DND-41 (cell line): ENCODE measurements around the gene TMEM203.
"Not testable (repeated sequence)": the region's sequence is repeated elsewhere in the genome, so short reads cannot be mapped to it uniquely, and the experiment has no call there.

Source experiments
- ATAC-seq: fragments of 200-7000 bp; cut with Tn5 transposase; 3 replicates; pipeline ENCODE4 v1.9.1; 2021; ENCODE audit warnings: low read depth; ENCODE audit not compliant: insufficient read depth
- DNase-seq: peaks from one replicate; pipeline ENCODE4 v3.0.0-alpha.2; 2020
- H2AFZ ChIP-seq: 2 replicates; pipeline ENCODE4 v1.6.0; 2012; ENCODE audit warnings: low read depth, low read length
- H3K27ac ChIP-seq: 2 replicates; pipeline ENCODE4 v1.5.1; 2012; ENCODE audit warnings: low read length, inconsistent platforms
- H3K27me3 ChIP-seq: fragments of 200-600 bp; sonication (generic); 2 replicates; pipeline ENCODE4 v1.6.0; 2012; ENCODE audit warnings: low read length, mild to moderate bottlenecking, inconsistent platforms; ENCODE audit not compliant: insufficient read depth, poor library complexity
- H3K36me3 ChIP-seq: 2 replicates; pipeline ENCODE4 v1.5.1; 2012; ENCODE audit warnings: low read length, inconsistent platforms; ENCODE audit not compliant: insufficient read depth
- H3K4me1 ChIP-seq: 2 replicates; pipeline ENCODE4 v1.5.1; 2012; ENCODE audit warnings: mild to moderate bottlenecking, low read length; ENCODE audit not compliant: insufficient read depth
- H3K4me2 ChIP-seq: 2 replicates; pipeline ENCODE4 v1.6.0; 2012; ENCODE audit warnings: mild to moderate bottlenecking, moderate library complexity, low read length, inconsistent platforms; ENCODE audit not compliant: insufficient read depth
- H3K4me3 ChIP-seq, 2 experiments: fragments of 200-600 bp in 1 of 2; shearing (Covaris generic) in 1 of 2; 2 replicates each; pipeline ENCODE4 v1.5.1; 2012 to 2016; ENCODE audit warnings: inconsistent platforms in 2 of 2, low read length in 2 of 2, mild to moderate bottlenecking in 2 of 2, low read depth in 1 of 2, moderate library complexity in 1 of 2
- H3K79me2 ChIP-seq: 2 replicates; pipeline ENCODE4 v1.6.0; 2012; ENCODE audit warnings: low read length, inconsistent platforms; ENCODE audit not compliant: insufficient read depth
- H3K9ac ChIP-seq: 2 replicates; pipeline ENCODE4 v1.6.0; 2012; ENCODE audit warnings: low read depth, mild to moderate bottlenecking, inconsistent platforms, low read length, moderate library complexity
- H3K9me3 ChIP-seq: 2 replicates; pipeline ENCODE4 v1.5.1; 2012; ENCODE audit warnings: low read length, moderate library complexity, mild to moderate bottlenecking, inconsistent platforms; ENCODE audit not compliant: insufficient read depth, severe bottlenecking
- H4K20me1 ChIP-seq: 2 replicates; pipeline ENCODE4 v1.6.0; 2012; ENCODE audit warnings: low read length; ENCODE audit not compliant: insufficient read depth
- CTCF ChIP-seq: IDR thresholded peaks from 2 replicates; pipeline ENCODE4 v1.5.1; 2012; ENCODE audit warnings: borderline replicate concordance, low read length, moderate library complexity, mild to moderate bottlenecking; ENCODE audit not compliant: poor library complexity, severe bottlenecking; ENCODE audit errors: extremely low read depth
- EZH2 ChIP-seq: IDR thresholded peaks from 3 replicates; pipeline ENCODE4 v1.6.1; 2012; ENCODE audit warnings: borderline replicate concordance, low read depth, mild to moderate bottlenecking, moderate library complexity, low read length, inconsistent platforms; ENCODE audit not compliant: severe bottlenecking

Gene TMEM203

GRCh38 chr9:137240318-137240840 lies 34.9 kb upstream of the TMEM203 start:
- Histone ChIP-seq H3K9me3 (no peaks in the 10 kb centered on the region), H3K79me2 (peaks cover 25% of the 10 kb centered on the region), H3K4me2 (peak overlapping the region; percentile 91), H3K36me3 (peaks cover 25% of the 10 kb centered on the region), H4K20me1 (peaks cover 49% of the 10 kb centered on the region), H3K4me3 (peak overlapping the region; percentile 35 to 77; a peak in 3 of 4 replicates), H3K4me1 (peaks cover 55% of the 10 kb centered on the region), H3K27me3 (no peaks in the 10 kb centered on the region), H3K9ac (peak overlapping the region; percentile 89), H2AFZ (peak overlapping the region; percentile 68), H3K27ac (peak overlapping the region; percentile 89)
- DNase-seq (peak; percentile 76), ATAC-seq (peak; percentile 54)
- TF ChIP-seq CTCF, result no peak
- TF ChIP-seq EZH2, result no peak

- peak overlapping the region; percentile 35 to 77; a peak in 3 of 4 replicates for H3K4me3 ChIP-seq
- peaks cover 25% of the 10 kb centered on the region for H3K36me3 ChIP-seq
- H3K79me2 ChIP-seq, result peaks cover 25% of the 10 kb centered on the region
- peaks cover 44% of the 10 kb centered on the region for H4K20me1 ChIP-seq
- H3K27ac ChIP-seq, result peak overlapping the region; percentile 89
- H2AFZ ChIP-seq, result peak overlapping the region; percentile 68; the same call in 1 of the 2 replicates
- H3K9me3 ChIP-seq, DNase-seq, ATAC-seq, H3K27me3 ChIP-seq: not testable (repeated sequence)
- H3K4me2 ChIP-seq, result peak overlapping the region; percentile 91
- H3K4me1 ChIP-seq, result peaks cover 55% of the 10 kb centered on the region
- H3K9ac ChIP-seq, result peak overlapping the region; percentile 89
Observed at GRCh38 chr9:137239541-137240200, 34.2 kb upstream of the TMEM203 start.

- H3K4me2 ChIP-seq, result 0 out of 2 replicates have a peak overlapping the region, but pooled peaks have one; percentile 12
- H3K9ac ChIP-seq, result no peak overlapping the region; the same call in 1 of the 2 replicates
- no peak overlapping the region for H3K27ac ChIP-seq
- H3K36me3 ChIP-seq, result peaks cover 15% of the 10 kb centered on the region
- ATAC-seq, result no peak
- H3K9me3 ChIP-seq, result no peaks in the 10 kb centered on the region
- TF ChIP-seq EZH2, result no peak
- TF ChIP-seq CTCF, result no peak
- peaks cover 50% of the 10 kb centered on the region for H3K4me1 ChIP-seq
- H2AFZ ChIP-seq, result no peak overlapping the region
- DNase-seq, result no peak
- peaks cover 25% of the 10 kb centered on the region for H3K79me2 ChIP-seq
- peaks cover 29% of the 10 kb centered on the region for H4K20me1 ChIP-seq
- H3K27me3 ChIP-seq, result no peaks in the 10 kb centered on the region
- H3K4me3 ChIP-seq, result no peak overlapping the region
Observed at GRCh38 chr9:137237759-137238726, 32.6 kb upstream of the TMEM203 start.
